ENCODE measurements around the gene IL20. TPM values are rescaled to one million over a fixed set of nuclear protein-coding genes. Genes with fewer than 3 reads are reported as not detected.

The IL20 gene
- total RNA-seq, 2 donors from 2014 or later: 0.28 TPM; not detected in 1

DNA sequence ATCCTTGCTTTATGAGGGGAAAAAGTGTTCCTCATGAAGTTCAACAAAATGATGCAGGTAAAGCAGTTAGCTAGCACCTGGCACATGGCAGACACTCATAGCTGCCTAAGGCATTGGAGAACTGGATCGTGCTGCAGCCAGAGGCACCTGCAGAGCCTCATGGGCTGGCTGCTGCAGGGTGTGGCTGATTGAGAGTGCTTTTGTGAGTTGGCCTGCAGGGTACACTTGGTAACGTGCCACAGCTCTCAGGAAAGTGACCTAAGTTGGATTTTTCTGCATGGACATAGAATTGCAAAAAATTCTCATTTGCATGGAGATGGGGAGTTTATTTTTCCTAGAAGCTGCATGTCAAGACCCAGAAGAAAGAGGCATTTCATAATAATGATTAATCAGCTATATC, 31.6 kb upstream of the IL20 start:
- ATAC-seq (replicated peaks in 1 of 2) (no peak), DNase-seq (no peak)
- Mint-ChIP-seq H3K36me3 (ENCODE audit: insufficient read depth in 2 of 2) (no peaks in the 10 kb centered on the region), H3K9me3 (no peaks in the 10 kb centered on the region), H3K4me3 (no peak overlapping the region), H3K27me3 (ENCODE audit: low read depth) (peaks cover 9% of the 10 kb centered on the region), H3K4me1 (ENCODE audit: low read depth) (peaks cover 20% of the 10 kb centered on the region), H3K27ac (no peak overlapping the region)

DNA sequence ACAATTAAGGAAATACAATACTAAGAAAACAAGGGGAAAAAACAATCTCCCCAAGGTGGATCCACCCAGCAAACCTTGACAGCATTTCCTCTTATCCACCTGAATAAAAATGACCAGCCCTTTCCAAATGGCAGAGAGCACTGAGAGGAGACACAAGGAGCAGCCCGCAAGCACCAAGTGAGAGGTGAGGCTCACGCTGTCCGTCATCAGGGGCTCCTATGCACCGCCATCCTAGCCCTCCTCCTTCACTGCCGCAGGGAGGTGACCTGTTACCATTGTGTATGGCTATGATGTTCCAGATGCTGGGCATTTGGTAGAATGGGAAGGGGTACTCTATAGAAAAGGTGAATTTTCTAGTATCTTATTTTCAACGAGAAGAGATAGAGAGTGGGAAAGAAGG, 31.2 kb upstream of the IL20 start:
- H3K4me1 Mint-ChIP-seq (ENCODE audit: low read depth): peaks cover 15% of the 10 kb centered on the region
- H3K27ac Mint-ChIP-seq: no peak overlapping the region
- no peak overlapping the region for H3K4me3 Mint-ChIP-seq
- DNase-seq (no peak), ATAC-seq (replicated peaks in 1 of 2) (no peak)
- H3K36me3 Mint-ChIP-seq (ENCODE audit: insufficient read depth in 2 of 2): no peaks in the 10 kb centered on the region
- H3K27me3 Mint-ChIP-seq (ENCODE audit: low read depth): peaks cover 12% of the 10 kb centered on the region
- H3K9me3 Mint-ChIP-seq: no peaks in the 10 kb centered on the region

DNA sequence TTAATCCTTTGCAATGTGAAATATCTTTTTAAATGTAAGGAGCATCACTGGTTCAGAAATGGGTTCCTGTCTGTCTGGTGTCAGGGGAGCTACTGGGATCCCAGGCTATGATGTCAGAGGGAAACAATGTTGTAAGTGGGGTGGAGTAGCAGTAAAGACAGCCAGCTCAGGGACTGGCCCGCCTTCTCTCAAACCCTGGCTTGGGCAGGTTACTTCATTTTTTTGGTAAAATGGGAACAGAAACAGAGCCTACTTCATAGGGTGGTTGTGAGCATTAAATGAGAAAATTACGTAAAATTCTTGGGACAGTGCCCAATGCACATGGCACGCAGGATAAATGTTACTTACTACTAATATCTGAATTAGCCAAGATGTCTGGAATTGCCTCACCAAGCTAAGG, 30.7 kb upstream of the IL20 start:
- Mint-ChIP-seq H3K36me3 (ENCODE audit: insufficient read depth in 2 of 2) (no peaks in the 10 kb centered on the region), H3K27me3 (ENCODE audit: low read depth) (peaks cover 17% of the 10 kb centered on the region), H3K27ac (no peak overlapping the region), H3K4me1 (ENCODE audit: low read depth) (peaks cover 10% of the 10 kb centered on the region), H3K9me3 (no peaks in the 10 kb centered on the region), H3K4me3 (no peak overlapping the region)
- ATAC-seq (replicated peaks in 1 of 2): no peak
- DNase-seq: no peak

DNA sequence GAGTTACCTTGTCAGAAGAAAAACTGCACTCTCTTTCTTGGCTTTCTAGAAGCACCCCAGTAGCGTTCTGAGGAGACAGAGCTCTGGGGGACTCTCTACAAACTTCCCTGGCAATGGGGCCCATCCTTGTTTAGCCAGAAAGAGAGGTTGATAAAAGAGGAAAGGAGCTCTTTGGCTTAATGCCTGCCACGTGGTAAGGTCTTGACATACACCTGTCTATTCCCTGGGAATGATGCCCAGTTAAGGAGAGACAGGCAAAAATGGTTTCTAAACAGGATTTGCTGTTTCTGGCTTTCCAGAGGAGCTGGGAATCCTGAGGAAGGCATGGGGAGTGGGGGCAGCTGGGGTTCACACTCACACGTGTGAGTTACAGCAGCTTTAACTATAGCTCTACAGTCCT, 30.2 kb upstream of the IL20 start:
- H3K27me3 Mint-ChIP-seq (ENCODE audit: low read depth): peaks cover 20% of the 10 kb centered on the region
- peaks cover 6% of the 10 kb centered on the region for H3K4me1 Mint-ChIP-seq (ENCODE audit: low read depth)
- DNase-seq: no peak
- no peak overlapping the region for H3K4me3 Mint-ChIP-seq
- H3K36me3 Mint-ChIP-seq (ENCODE audit: insufficient read depth in 2 of 2): no peaks in the 10 kb centered on the region
- no peak for ATAC-seq (replicated peaks in 1 of 2)
- H3K27ac Mint-ChIP-seq: no peak overlapping the region
- no peaks in the 10 kb centered on the region for H3K9me3 Mint-ChIP-seq

DNA sequence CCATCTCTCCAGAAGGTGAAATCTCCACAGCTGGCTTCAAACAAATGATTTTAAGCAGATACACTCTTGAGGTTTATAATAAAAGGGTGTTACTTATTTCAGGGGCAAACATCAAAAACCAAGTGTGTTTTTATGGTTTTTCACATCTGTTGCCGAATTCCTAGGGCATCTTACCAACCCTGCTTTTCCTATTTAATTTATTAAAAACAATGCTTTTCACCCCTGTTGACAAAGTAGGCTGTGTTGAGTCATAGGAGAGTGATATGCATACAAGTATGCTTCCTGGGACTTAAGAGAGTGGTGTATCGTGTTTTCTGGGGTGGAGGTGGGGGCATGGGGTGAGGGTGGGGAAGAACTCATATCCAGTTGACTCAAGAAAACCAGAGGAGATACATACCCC, 29.3 kb upstream of the IL20 start:
- Mint-ChIP-seq H3K27ac (no peak overlapping the region), H3K4me1 (ENCODE audit: low read depth) (peaks cover 11% of the 10 kb centered on the region), H3K27me3 (ENCODE audit: low read depth) (peaks cover 20% of the 10 kb centered on the region), H3K4me3 (no peak overlapping the region), H3K36me3 (ENCODE audit: insufficient read depth in 2 of 2) (no peaks in the 10 kb centered on the region), H3K9me3 (no peaks in the 10 kb centered on the region)
- ATAC-seq (replicated peaks in 1 of 2) (no peak), DNase-seq (no peak)

DNA sequence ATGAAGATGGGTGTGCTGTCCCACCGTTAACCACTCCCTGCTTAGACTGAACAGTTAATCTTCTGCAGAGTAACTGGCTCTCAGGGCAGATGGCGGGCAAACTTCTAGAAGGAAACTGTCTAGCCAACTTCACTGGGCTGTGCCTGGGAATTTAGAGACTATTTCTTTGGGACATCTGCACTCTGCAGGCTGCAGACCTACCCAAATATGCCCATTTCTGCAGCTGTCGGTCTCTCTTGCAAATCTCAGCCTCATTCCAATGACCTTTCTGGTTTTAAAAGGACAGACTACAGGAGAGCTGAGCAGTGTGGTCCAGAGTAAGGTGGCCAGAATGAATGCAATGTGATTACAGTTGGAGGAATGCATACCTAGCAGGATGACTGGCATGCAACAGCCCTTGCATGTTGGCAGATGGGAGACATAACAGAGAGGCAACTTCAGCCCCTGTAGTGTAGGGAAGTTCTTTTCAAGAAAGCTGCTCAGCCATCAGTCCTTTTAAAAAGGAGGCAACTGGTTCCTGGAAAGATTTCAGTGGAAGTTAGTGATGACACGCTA, 26.3 kb upstream of the IL20 start:
- no peak for ATAC-seq (replicated peaks in 1 of 2)
- Mint-ChIP-seq H3K27ac (no peak overlapping the region), H3K4me3 (no peak overlapping the region), H3K4me1 (ENCODE audit: low read depth) (peaks cover 10% of the 10 kb centered on the region), H3K27me3 (ENCODE audit: low read depth) (peaks cover 20% of the 10 kb centered on the region), H3K9me3 (no peaks in the 10 kb centered on the region), H3K36me3 (ENCODE audit: insufficient read depth in 2 of 2) (no peaks in the 10 kb centered on the region)
- DNase-seq: no peak

DNA sequence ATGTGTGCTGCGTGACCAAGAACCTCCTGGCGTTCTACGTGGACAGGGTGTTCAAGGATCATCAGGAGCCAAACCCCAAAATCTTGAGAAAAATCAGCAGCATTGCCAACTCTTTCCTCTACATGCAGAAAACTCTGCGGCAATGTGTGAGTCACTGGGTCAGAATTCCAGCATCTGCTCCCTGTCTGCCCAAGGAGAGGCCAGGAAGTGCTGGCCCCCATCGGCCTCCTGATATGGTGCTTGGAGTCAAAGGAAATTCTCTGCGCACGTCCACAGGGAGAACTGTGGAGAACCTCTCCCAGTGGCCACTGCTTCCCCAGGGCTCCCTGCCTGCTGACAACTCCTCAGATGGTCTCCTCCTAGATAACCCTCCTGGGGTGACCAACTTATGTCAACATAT, 25.6 kb upstream of the IL20 start:
- no peak overlapping the region for H3K4me3 Mint-ChIP-seq
- H3K4me1 Mint-ChIP-seq (ENCODE audit: low read depth): peaks cover 10% of the 10 kb centered on the region
- no peaks in the 10 kb centered on the region for H3K9me3 Mint-ChIP-seq
- H3K27ac Mint-ChIP-seq: no peak overlapping the region
- peaks cover 20% of the 10 kb centered on the region for H3K27me3 Mint-ChIP-seq (ENCODE audit: low read depth)
- no peak for DNase-seq
- no peaks in the 10 kb centered on the region for H3K36me3 Mint-ChIP-seq (ENCODE audit: insufficient read depth in 2 of 2)
- ATAC-seq (replicated peaks in 1 of 2): no peak

DNA sequence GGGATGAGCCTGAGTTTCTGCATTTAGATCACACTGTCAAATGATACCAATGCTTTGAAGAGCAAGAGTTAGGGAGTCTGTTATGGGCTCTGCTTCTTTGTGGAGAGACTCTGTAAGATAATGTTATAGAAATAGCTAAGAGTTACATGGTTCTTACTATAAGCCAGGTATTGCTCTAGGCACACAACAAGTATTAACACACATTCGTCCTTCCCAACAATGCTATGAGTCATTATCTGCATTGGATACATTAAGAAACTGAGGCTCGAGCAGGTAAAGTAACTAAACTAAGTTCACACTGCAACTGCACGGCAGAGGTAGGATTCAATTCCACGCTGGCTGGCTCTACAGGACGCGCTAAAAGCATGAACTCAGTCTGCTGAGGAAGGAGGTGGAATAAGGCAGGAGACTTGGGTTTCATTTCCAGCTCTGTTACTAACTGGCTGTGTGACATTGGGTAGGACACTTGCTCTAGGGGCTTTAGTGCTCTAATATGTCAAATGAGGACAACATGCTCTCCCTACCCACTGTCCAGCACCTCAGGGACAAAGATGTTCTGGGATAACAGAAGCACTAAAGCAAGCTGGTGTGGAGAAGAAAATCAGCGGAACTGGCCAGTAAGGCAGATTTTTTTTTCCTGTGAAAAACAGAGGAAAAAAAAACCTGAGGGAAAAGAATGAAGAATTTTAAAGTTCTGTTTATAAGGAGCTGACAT, 23.7 kb upstream of the IL20 start:
- peaks cover 19% of the 10 kb centered on the region for H3K27me3 Mint-ChIP-seq (ENCODE audit: low read depth)
- no peak overlapping the region for H3K4me3 Mint-ChIP-seq
- H3K9me3 Mint-ChIP-seq: no peaks in the 10 kb centered on the region
- H3K4me1 Mint-ChIP-seq (ENCODE audit: low read depth): peaks cover 10% of the 10 kb centered on the region
- no peak overlapping the region for H3K27ac Mint-ChIP-seq
- ATAC-seq (replicated peaks in 1 of 2) (no peak), DNase-seq (no peak)
- H3K36me3 Mint-ChIP-seq (ENCODE audit: insufficient read depth in 2 of 2): no peaks in the 10 kb centered on the region

DNA sequence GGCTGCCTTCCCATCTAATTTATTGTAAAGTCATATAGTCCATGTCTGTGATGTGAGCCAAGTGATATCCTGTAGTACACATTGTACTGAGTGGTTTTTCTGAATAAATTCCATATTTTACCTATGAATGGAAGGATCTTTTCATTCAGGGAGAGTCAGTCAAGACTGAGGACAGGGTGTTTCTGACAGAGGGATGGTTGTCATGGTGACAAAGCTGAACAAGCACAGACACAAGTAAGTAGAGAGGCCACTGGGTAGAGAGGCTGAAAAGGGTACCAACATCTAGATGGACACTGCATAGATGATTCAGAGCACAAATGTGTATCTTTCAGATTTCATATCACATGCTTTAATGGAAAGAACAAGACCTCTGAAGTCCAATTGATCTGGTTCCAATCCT, 22.6 kb upstream of the IL20 start:
- Mint-ChIP-seq H3K4me3 (no peak overlapping the region), H3K4me1 (ENCODE audit: low read depth) (peaks cover 10% of the 10 kb centered on the region), H3K27me3 (ENCODE audit: low read depth) (peaks cover 11% of the 10 kb centered on the region), H3K27ac (no peak overlapping the region), H3K36me3 (ENCODE audit: insufficient read depth in 2 of 2) (no peaks in the 10 kb centered on the region), H3K9me3 (no peaks in the 10 kb centered on the region)
- no peak for ATAC-seq (replicated peaks in 1 of 2)
- DNase-seq: no peak

DNA sequence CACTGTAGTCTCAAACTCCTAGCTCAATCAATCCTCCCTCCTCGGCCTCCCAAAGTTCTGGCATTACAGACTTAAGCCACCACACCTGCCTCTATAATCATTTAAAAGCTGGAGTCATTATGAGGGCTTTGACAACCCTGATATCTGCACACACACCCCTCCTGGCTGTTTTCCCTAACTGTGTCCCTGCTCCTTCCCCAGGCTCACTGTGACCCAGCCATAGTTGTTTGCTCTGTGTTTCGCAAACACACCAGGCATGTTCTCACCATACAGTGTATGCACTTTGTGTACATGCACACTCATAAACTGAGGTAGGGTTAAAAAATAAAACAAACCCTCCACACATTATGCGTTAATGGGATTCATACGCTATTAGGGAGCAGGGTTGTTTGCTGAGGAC, 21.8 kb upstream of the IL20 start:
- DNase-seq (no peak), ATAC-seq (replicated peaks in 1 of 2) (no peak)
- Mint-ChIP-seq H3K4me3 (no peak overlapping the region), H3K36me3 (ENCODE audit: insufficient read depth in 2 of 2) (no peaks in the 10 kb centered on the region), H3K9me3 (no peaks in the 10 kb centered on the region), H3K27ac (no peak overlapping the region), H3K4me1 (ENCODE audit: low read depth) (peaks cover 10% of the 10 kb centered on the region), H3K27me3 (ENCODE audit: low read depth) (peaks cover 11% of the 10 kb centered on the region)

DNA sequence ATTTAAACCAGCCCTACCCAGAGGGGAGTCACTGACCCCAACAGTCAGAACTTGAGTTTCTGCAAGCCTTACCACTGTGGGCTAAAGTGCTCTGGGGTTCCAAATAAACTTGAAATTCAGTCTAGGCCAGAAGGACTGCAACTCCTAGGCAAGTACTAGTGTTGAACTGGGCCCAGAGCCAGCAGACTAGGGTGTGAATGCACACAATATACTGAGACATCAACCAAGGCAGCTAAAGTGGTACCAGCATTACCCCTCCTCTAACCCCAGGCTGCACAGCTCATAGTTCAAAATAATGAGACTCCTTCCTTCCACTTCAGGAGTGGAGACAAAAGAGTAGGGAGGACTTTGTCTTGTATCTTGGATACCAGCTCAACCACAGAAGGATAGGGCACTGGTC, 18.9 kb upstream of the IL20 start:
- Mint-ChIP-seq H3K9me3 (no peaks in the 10 kb centered on the region), H3K27ac (no peak overlapping the region), H3K4me1 (ENCODE audit: low read depth) (peaks cover under 1% of the 10 kb centered on the region), H3K27me3 (ENCODE audit: low read depth) (peaks cover 7% of the 10 kb centered on the region), H3K4me3 (no peak overlapping the region), H3K36me3 (ENCODE audit: insufficient read depth in 2 of 2) (no peaks in the 10 kb centered on the region)
- DNase-seq: no peak
- ATAC-seq (replicated peaks in 1 of 2): no peak

DNA sequence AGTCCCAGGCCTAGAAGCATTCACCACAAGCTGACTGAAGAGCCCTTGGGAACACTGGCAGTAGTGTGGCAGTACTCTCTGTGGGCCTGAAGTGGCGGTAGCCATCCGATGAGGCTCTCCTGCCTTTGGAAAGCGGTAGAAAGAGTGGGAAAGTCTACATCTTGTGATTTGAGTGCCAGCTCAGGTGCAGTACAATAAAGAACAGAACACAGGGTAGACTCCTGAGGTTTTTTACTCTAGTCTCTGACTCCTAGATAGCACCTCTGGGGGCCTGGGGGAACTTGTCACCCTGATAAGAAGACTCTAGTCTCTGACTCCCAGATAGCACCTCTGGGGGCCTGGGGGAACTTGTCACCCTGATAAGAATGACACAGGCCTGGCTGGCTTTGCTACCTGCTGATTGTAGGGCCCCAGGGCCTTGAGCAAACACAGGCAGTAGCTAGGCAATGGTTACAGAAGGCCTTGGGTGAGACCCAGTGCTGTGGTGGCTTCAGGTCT, 18.0 kb upstream of the IL20 start:
- H3K4me3 Mint-ChIP-seq: no peak overlapping the region
- DNase-seq (no peak), ATAC-seq (replicated peaks in 1 of 2) (no peak)

DNA sequence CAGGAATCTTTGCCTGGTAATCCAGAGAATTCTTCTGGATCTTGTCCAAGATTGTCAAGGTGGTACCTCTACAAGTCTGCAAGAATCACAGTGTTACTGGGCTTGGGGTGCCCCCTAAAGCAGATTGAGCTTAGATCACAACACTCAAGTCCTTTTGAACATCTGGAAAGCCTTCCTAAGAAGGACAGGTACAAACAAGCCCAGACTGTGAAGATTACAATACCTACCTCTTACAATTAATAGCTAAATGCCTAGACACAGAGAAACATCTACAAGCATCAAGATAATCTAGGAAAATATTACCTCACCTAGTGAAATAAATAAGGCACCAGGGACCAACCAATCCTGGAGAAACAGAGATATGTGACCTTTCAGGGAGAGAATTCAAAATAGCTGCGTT, 17.5 kb upstream of the IL20 start:
- Mint-ChIP-seq H3K9me3 (peaks cover 0 to 2% of the 10 kb centered on the region in 2 donors), H3K27me3 (ENCODE audit: low read depth) (peaks cover 7% of the 10 kb centered on the region), H3K27ac (no peak overlapping the region), H3K36me3 (ENCODE audit: insufficient read depth in 2 of 2) (no peaks in the 10 kb centered on the region), H3K4me3 (no peak overlapping the region), H3K4me1 (ENCODE audit: low read depth) (no peaks in the 10 kb centered on the region)
- DNase-seq (no peak), ATAC-seq (replicated peaks in 1 of 2) (no peak)

More for the DNA sequence above, 18.0 kb upstream of the IL20 start:
- H3K27me3 Mint-ChIP-seq (ENCODE audit: low read depth): peaks cover 7% of the 10 kb centered on the region
- no peaks in the 10 kb centered on the region for H3K36me3 Mint-ChIP-seq (ENCODE audit: insufficient read depth in 2 of 2)
- H3K9me3 Mint-ChIP-seq: no peaks in the 10 kb centered on the region
- H3K27ac Mint-ChIP-seq: no peak overlapping the region
- no peaks in the 10 kb centered on the region for H3K4me1 Mint-ChIP-seq (ENCODE audit: low read depth)

DNA sequence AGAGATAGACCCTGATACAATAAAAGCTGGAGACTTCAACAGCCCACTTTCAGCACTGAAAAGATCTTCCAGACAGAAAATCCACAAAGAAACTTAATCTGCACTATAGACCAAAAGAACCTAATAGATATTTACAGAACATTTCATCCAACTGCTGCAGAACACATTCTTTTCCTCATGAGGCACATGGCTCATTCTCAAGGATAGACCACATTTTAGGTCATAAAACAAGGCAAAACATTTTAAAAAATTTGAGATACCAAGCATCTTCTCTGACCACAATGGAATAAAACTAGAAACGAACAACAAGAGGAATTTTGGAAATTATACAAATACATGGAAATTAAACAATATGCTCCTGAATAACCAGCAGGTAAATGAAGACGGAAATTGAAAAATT, 15.0 kb upstream of the IL20 start:
- H3K27ac Mint-ChIP-seq: no peak overlapping the region
- DNase-seq: no peak

More for the DNA sequence above, 15.0 kb upstream of the IL20 start:
- no peak for ATAC-seq (replicated peaks in 1 of 2)
- Mint-ChIP-seq H3K36me3 (ENCODE audit: insufficient read depth in 2 of 2) (no peaks in the 10 kb centered on the region), H3K27me3 (ENCODE audit: low read depth) (peaks cover 7% of the 10 kb centered on the region), H3K4me1 (ENCODE audit: low read depth) (no peaks in the 10 kb centered on the region), H3K9me3 (peaks cover 0 to 4% of the 10 kb centered on the region in 2 donors), H3K4me3 (no peak overlapping the region)

Data from activated T-cell treated with anti-CD3 and anti-CD28 coated beads, Interleukin-2, amount 50 U/mL, for 72 hours (primary cell).